Fibroblast of lung (primary cell): ENCODE results near the gene ZNF282.

Experiments
- CTCF ChIP-seq, 2 donors: IDR thresholded peaks in 1 of 2; conservative IDR thresholded peaks in 1 of 2; 1 replicate in 1 of 2; 2 replicates in 1 of 2; pipeline ENCODE4 v1.5.1; 2011 to 2012; ENCODE audit warnings: low read length in 2 of 2, control low read depth in 1 of 2, inconsistent platforms in 1 of 2, low read depth in 1 of 2, mild to moderate bottlenecking in 1 of 2
- EZH2 ChIP-seq: IDR thresholded peaks from 2 replicates; pipeline ENCODE4 v1.5.1; 2012; ENCODE audit warnings: low read length, control low read depth, mild to moderate bottlenecking; ENCODE audit errors: missing control alignments

GRCh38 chr7:149166142-149166541 is 29.2 kb upstream of the ZNF282 start:
- TF ChIP-seq CTCF (conservative IDR thresholded peaks at IDR 0.05 in 1 of 2, IDR thresholded peaks at IDR 0.05 in 1 of 2; ENCODE audit: low read depth in 1 of 2, low read length in 2 of 2) (no peak), EZH2 (no peak)
